ENCODE results near the gene SMC2. TPM values are rescaled to one million over a fixed set of nuclear protein-coding genes. Genes with fewer than 3 reads are reported as not detected.

The SMC2 gene
- total RNA-seq, 2 experiments from 2014 or later: 61.0 to 61.9 TPM

DNA sequence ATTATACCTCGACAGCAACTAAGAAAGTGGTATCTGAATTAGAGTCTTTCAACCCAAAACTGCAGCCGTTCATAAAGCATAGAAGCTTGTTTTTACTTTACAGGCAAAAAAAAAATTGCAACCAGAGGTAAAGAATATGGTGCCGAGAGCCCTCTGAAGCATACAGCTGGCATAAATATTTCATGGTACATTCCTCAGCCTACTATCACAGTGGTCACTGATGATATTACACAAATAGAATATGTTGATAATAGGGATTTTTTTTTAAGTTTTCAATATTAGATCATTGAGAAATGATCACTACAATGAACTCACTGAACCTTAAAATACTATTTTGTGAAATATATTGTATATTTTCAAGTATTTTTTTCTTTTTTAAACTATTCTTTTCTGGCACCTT is 6.2 kb upstream of the SMC2 start:
- H3K27ac Mint-ChIP-seq: no peak overlapping the region
- peaks cover 6% of the 10 kb centered on the region for H3K27me3 Mint-ChIP-seq
- no peak overlapping the region for H3K4me3 Mint-ChIP-seq
- CTCF ChIA-PET: no interaction called here
- intact Hi-C loops (cut with micrococcal nuclease): no loop called here
- H3K36me3 Mint-ChIP-seq: no peaks in the 10 kb centered on the region
- peaks cover 14% of the 10 kb centered on the region for H3K4me1 Mint-ChIP-seq (ENCODE audit: low read depth)
- no peaks in the 10 kb centered on the region for H3K9me3 Mint-ChIP-seq
- no peak for DNase-seq
- POLR2A ChIA-PET: no interaction called here

- DNase-seq: no peak
- Mint-ChIP-seq H3K36me3 (no peaks in the 10 kb centered on the region), H3K27me3 (peaks cover 6% of the 10 kb centered on the region), H3K9me3 (no peaks in the 10 kb centered on the region), H3K27ac (no peak overlapping the region), H3K4me1 (ENCODE audit: low read depth) (peaks cover 16% of the 10 kb centered on the region), H3K4me3 (no peak overlapping the region)
- CTCF ChIA-PET: no interaction called here
- intact Hi-C loops (cut with micrococcal nuclease): no loop called here
- POLR2A ChIA-PET: no interaction called here
Observed at GRCh38 chr9:104088416-104088815, 5.7 kb upstream of the SMC2 start.

DNA sequence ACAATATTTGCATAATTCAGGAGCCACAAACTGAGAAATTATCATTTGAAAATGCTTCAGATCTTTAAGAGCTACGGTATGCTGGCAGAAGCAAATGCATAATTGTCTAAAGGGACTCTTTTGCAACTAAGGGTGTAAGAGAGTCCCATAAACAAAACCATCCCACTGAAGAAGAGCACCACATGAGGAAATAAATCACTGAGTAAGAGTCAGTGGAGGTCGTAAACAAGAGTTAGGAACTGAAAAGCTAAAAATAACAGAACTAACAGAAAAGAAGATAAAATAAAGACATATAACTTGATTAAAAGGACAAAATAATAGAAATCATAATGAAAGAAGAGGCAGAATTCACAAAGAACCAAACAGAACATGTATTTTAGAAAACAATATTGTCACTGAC is 3.5 kb upstream of the SMC2 start:
- ChIA-PET CTCF (no interaction called here), POLR2A (no interaction called here)
- intact Hi-C loops (cut with micrococcal nuclease): loop anchor here (5.0 to 10.0 kb wide), 2 partner anchors 904 to 1357 kb away; partner anchors contain the start of gene FSD1L
- no peak overlapping the region for H3K27ac Mint-ChIP-seq
- H3K4me1 Mint-ChIP-seq (ENCODE audit: low read depth): peaks cover 21% of the 10 kb centered on the region
- peaks cover 6% of the 10 kb centered on the region for H3K27me3 Mint-ChIP-seq
- no peak overlapping the region for H3K4me3 Mint-ChIP-seq
- no peak for DNase-seq
- no peaks in the 10 kb centered on the region for H3K36me3 Mint-ChIP-seq
- no peaks in the 10 kb centered on the region for H3K9me3 Mint-ChIP-seq

GRCh38 chr9:104091116-104091515 is 3.0 kb upstream of the SMC2 start:
- H3K4me3 Mint-ChIP-seq: no peak overlapping the region
- POLR2A ChIA-PET: no interaction called here
- intact Hi-C loops (cut with micrococcal nuclease): loop anchor here (5.0 to 10.0 kb wide), 2 partner anchors 904 to 1356 kb away; partner anchors contain the start of gene FSD1L
- no peaks in the 10 kb centered on the region for H3K36me3 Mint-ChIP-seq
- CTCF ChIA-PET: no interaction called here
- H3K27ac Mint-ChIP-seq: no peak overlapping the region
- no peak for DNase-seq
- H3K9me3 Mint-ChIP-seq: no peaks in the 10 kb centered on the region
- H3K4me1 Mint-ChIP-seq (ENCODE audit: low read depth): peaks cover 25% of the 10 kb centered on the region
- H3K27me3 Mint-ChIP-seq: peaks cover 6% of the 10 kb centered on the region

GRCh38 chr9:104091708-104092107 is 2.4 kb upstream of the SMC2 start:
- intact Hi-C loops (cut with micrococcal nuclease): loop anchor here (5.0 to 10.0 kb wide), 2 partner anchors 903 to 1356 kb away; partner anchors contain the start of gene FSD1L
- no peaks in the 10 kb centered on the region for H3K9me3 Mint-ChIP-seq
- peaks cover 31% of the 10 kb centered on the region for H3K4me1 Mint-ChIP-seq (ENCODE audit: low read depth)
- H3K4me3 Mint-ChIP-seq: no peak overlapping the region
- peaks cover 6% of the 10 kb centered on the region for H3K27me3 Mint-ChIP-seq
- H3K36me3 Mint-ChIP-seq: peaks cover 2% of the 10 kb centered on the region
- POLR2A ChIA-PET: no interaction called here
- no peak overlapping the region for H3K27ac Mint-ChIP-seq
- DNase-seq: no peak
- CTCF ChIA-PET: no interaction called here

GRCh38 chr9:104092192-104092591 is 1.9 kb upstream of the SMC2 start:
- Mint-ChIP-seq H3K4me3 (no peak overlapping the region), H3K9me3 (no peaks in the 10 kb centered on the region), H3K27me3 (peaks cover 2% of the 10 kb centered on the region), H3K4me1 (ENCODE audit: low read depth) (peaks cover 32% of the 10 kb centered on the region), H3K27ac (no peak overlapping the region), H3K36me3 (peaks cover 4% of the 10 kb centered on the region)
- intact Hi-C loops (cut with micrococcal nuclease): loop anchor here (5.0 to 10.0 kb wide), 2 partner anchors 903 to 1355 kb away; partner anchors contain the start of gene FSD1L
- POLR2A ChIA-PET: no interaction called here
- no peak for DNase-seq
- CTCF ChIA-PET: no interaction called here

- no peak for DNase-seq
- H3K9me3 Mint-ChIP-seq: no peaks in the 10 kb centered on the region
- intact Hi-C loops (cut with micrococcal nuclease): loop anchor here (5.0 to 10.0 kb wide), 2 partner anchors 902 to 1354 kb away; partner anchors contain the start of gene FSD1L
- no peaks in the 10 kb centered on the region for H3K27me3 Mint-ChIP-seq
- CTCF ChIA-PET: interaction anchor here (0.6 kb wide), 1 partner anchor 9 kb away, joined by 3 read pairs; no protein-coding TSS in a partner anchor
- H3K4me1 Mint-ChIP-seq (ENCODE audit: low read depth): peaks cover 32% of the 10 kb centered on the region
- peaks cover 7% of the 10 kb centered on the region for H3K36me3 Mint-ChIP-seq
- peak overlapping the region; percentile 99 for H3K27ac Mint-ChIP-seq
- POLR2A ChIA-PET: interaction anchor here (0.6 to 1.4 kb wide), 4 partner anchors 7 to 654 kb away, joined by 3 to 9 read pairs (median 4); partner anchors contain the start of gene NIPSNAP3A
- peak overlapping the region; percentile 90 for H3K4me3 Mint-ChIP-seq
Observed at GRCh38 chr9:104092875-104093600, 1.1 kb upstream of the SMC2 start.

DNA sequence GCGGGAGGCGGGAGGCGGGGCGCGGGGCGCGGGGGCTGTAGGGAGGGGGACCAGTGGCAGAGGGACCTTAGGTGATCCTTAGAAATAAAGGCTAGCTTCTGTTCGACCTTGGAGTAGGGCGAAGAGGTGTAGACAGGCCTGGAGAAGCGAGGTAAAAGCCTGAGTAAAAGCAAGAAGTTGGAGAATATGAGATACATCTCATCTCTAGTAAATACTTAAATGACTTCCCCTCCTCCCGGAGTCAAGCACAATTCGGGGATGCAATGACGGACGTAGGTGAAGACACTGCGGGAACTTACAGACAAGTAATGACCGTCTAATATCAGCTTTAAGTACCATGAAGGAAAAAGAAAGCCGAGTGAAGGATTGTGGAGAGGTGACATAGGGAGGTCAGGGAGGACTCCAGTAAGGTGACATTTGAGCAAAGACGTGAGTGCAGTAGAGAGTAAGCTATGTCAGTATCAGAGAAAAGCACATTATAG is 466 bp downstream of the SMC2 start:
- no peaks in the 10 kb centered on the region for H3K27me3 Mint-ChIP-seq
- DNase-seq: no peak

GRCh38 chr9:104099630-104100029 is 5.5 kb downstream of the SMC2 start:
- no peak overlapping the region for H3K27ac Mint-ChIP-seq
- DNase-seq: no peak
- H3K27me3 Mint-ChIP-seq: no peaks in the 10 kb centered on the region
- H3K4me1 Mint-ChIP-seq (ENCODE audit: low read depth): peaks cover 16% of the 10 kb centered on the region
- H3K9me3 Mint-ChIP-seq: no peaks in the 10 kb centered on the region
- intact Hi-C loops (cut with micrococcal nuclease): loop anchor here (10.0 kb wide), 1 partner anchor 895 kb away; no protein-coding TSS in a partner anchor
- POLR2A ChIA-PET: no interaction called here
- CTCF ChIA-PET: no interaction called here
- no peak overlapping the region for H3K4me3 Mint-ChIP-seq
- peaks cover 42% of the 10 kb centered on the region for H3K36me3 Mint-ChIP-seq

More for the DNA sequence above, 466 bp downstream of the SMC2 start:
- ChIA-PET CTCF (interaction anchor here (0.6 kb wide), 1 partner anchor 18 kb away, joined by 3 read pairs; no protein-coding TSS in a partner anchor), POLR2A (interaction anchor here (1.2 to 1.4 kb wide), 3 partner anchors 9 to 653 kb away, joined by 3 to 9 read pairs (median 5); partner anchors contain the start of gene NIPSNAP3A)
- Mint-ChIP-seq H3K4me1 (ENCODE audit: low read depth) (peaks cover 32% of the 10 kb centered on the region), H3K4me3 (peak overlapping the region; percentile 90), H3K36me3 (peaks cover 9% of the 10 kb centered on the region), H3K27ac (peak overlapping the region; percentile 99), H3K9me3 (no peaks in the 10 kb centered on the region)
- intact Hi-C loops (cut with micrococcal nuclease): loop anchor here (1.0 to 10.0 kb wide), 6 partner anchors 65 to 1600 kb away; partner anchors contain the start of genes FSD1L, NIPSNAP3A and TMEM38B

DNA sequence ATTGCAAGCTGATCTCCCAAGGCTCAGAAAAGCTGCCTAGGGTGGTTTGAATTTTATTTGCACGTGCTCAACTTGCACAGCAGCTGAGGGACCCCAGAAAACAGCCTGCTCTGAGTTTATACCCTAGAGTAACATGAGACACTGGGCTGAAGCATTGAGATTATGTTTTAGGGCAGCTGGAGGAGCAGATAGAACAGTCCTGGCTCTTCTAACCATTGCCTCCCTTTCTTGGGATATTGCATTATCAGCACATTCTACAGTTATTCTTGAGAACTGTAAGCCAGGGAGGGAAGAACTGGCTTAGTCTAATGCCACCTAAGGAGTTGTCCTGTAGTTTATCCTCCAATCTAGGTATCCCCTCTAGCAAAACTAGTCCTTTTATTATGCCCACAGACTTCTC is 10.3 kb downstream of the SMC2 start:
- Mint-ChIP-seq H3K36me3 (peaks cover 57% of the 10 kb centered on the region), H3K27ac (no peak overlapping the region)
- POLR2A ChIA-PET: interaction anchor here (1.4 kb wide), 1 partner anchor 10 kb away, joined by 5 read pairs; the partner anchor contains the start of gene SMC2

DNA sequence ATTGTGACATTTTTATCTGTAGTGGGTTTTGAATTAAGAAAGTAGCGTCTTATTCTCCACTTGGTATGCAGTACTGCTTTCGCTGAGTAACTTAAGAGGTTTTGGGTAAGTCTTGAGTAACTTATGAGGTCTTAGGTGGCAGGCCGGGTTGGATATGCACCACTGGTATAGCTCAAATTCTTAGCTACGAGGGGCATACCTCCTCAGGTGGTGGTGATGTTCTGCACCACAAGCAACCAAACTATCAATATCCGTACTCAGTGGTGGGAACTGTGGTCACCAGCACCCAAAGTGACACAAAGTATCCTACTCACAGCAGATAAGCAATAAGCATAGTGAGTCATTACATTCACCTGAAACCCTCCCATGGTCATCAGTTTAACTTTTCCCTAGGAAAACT is 13.7 kb downstream of the SMC2 start:
- H3K27ac Mint-ChIP-seq: no peak overlapping the region
- DNase-seq: no peak
- CTCF ChIA-PET: no interaction called here
- no peaks in the 10 kb centered on the region for H3K9me3 Mint-ChIP-seq
- POLR2A ChIA-PET: no interaction called here
- H3K36me3 Mint-ChIP-seq: peaks cover 44% of the 10 kb centered on the region
- H3K4me3 Mint-ChIP-seq: no peak overlapping the region
- intact Hi-C loops (cut with micrococcal nuclease): no loop called here
- H3K4me1 Mint-ChIP-seq (ENCODE audit: low read depth): no peaks in the 10 kb centered on the region
- no peaks in the 10 kb centered on the region for H3K27me3 Mint-ChIP-seq

More for the DNA sequence above, 10.3 kb downstream of the SMC2 start:
- Mint-ChIP-seq H3K27me3 (no peaks in the 10 kb centered on the region), H3K4me3 (no peak overlapping the region), H3K9me3 (no peaks in the 10 kb centered on the region), H3K4me1 (ENCODE audit: low read depth) (no peaks in the 10 kb centered on the region)
- CTCF ChIA-PET: no interaction called here
- DNase-seq: no peak
- intact Hi-C loops (cut with micrococcal nuclease): no loop called here

DNA sequence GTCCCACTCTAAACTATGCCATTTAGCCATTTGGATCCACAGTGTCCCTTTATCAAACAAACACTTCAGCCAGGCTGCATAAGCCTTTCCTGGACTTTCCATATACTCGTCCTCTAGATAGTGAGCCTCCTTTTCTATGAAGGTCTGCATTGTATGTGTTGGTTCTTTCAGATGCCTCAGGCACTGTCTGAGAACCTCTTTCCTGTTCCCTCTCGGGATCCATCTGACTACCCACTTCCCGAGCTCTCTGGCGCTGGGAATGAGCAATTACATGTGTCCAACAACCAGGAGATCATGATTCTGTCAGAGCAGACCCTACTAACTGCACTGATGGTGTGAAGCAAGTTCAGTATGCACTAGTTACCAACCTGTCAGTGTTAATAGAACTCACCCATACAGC is 14.2 kb downstream of the SMC2 start:
- intact Hi-C loops (cut with micrococcal nuclease): no loop called here
- Mint-ChIP-seq H3K9me3 (no peaks in the 10 kb centered on the region), H3K36me3 (peaks cover 42% of the 10 kb centered on the region), H3K4me3 (no peak overlapping the region), H3K27ac (no peak overlapping the region), H3K4me1 (ENCODE audit: low read depth) (no peaks in the 10 kb centered on the region), H3K27me3 (no peaks in the 10 kb centered on the region)
- CTCF ChIA-PET: no interaction called here
- POLR2A ChIA-PET: no interaction called here
- DNase-seq: no peak
